Mesendoderm (in vitro differentiated cells): ENCODE results near the gene HNRNPA3. TPM values are rescaled to one million over a fixed set of nuclear protein-coding genes. Genes with fewer than 3 reads are reported as not detected.

ENCODE experiments used
- DNase-seq: peaks from one replicate; pipeline ENCODE4 v3.0.0; 2013
- H2AK5ac ChIP-seq: 2 replicates; pipeline ENCODE4 v1.6.1; 2013; ENCODE audit warnings: low read length, inconsistent platforms
- H2BK120ac ChIP-seq: 2 replicates; pipeline ENCODE4 v1.6.1; 2013; ENCODE audit warnings: low read depth, mild to moderate bottlenecking, low read length, moderate library complexity, mixed read lengths
- H2BK15ac ChIP-seq: replicated peaks from 2 replicates; pipeline ENCODE4 v1.6.1; 2013; ENCODE audit warnings: low read depth, mild to moderate bottlenecking, moderate library complexity
- H2BK5ac ChIP-seq: 2 replicates; pipeline ENCODE4 v1.6.1; 2013; ENCODE audit warnings: low read length, inconsistent platforms
- H3K18ac ChIP-seq: 2 replicates; pipeline ENCODE4 v1.6.1; 2013; ENCODE audit warnings: mild to moderate bottlenecking, low read length, mixed read lengths
- H3K23ac ChIP-seq: one replicate; pipeline ENCODE4 v1.6.1; 2013; ENCODE audit warnings: low read length
- H3K27ac ChIP-seq: 2 replicates; pipeline ENCODE4 v1.5.1; 2013; ENCODE audit warnings: low read depth, mild to moderate bottlenecking, inconsistent platforms, low read length, moderate library complexity
- H3K27me3 ChIP-seq: 2 replicates; pipeline ENCODE4 v1.6.1; 2013; ENCODE audit warnings: low read length, control low read depth, mild to moderate bottlenecking, inconsistent platforms; ENCODE audit not compliant: insufficient read depth, poor library complexity
- H3K36me3 ChIP-seq: 2 replicates; pipeline ENCODE4 v1.6.1; 2013; ENCODE audit warnings: low read length, inconsistent platforms; ENCODE audit not compliant: control insufficient read depth, insufficient read depth
- H3K4ac ChIP-seq: one replicate; pipeline ENCODE4 v1.6.1; 2013; ENCODE audit warnings: low read depth, mild to moderate bottlenecking, low read length, moderate library complexity
- H3K4me1 ChIP-seq: 2 replicates; pipeline ENCODE4 v1.6.1; 2013; ENCODE audit warnings: low read depth, low read length, inconsistent platforms; ENCODE audit not compliant: control insufficient read depth
- H3K4me2 ChIP-seq: 2 replicates; pipeline ENCODE4 v1.6.1; 2013; ENCODE audit warnings: low read length
- H3K4me3 ChIP-seq: 2 replicates; pipeline ENCODE4 v1.5.1; 2013; ENCODE audit warnings: mild to moderate bottlenecking, low read length
- H3K56ac ChIP-seq: one replicate; pipeline ENCODE4 v1.6.1; 2013; ENCODE audit warnings: low read length
- H3K79me1 ChIP-seq: 2 replicates; pipeline ENCODE4 v1.6.1; 2013; ENCODE audit warnings: low read length, inconsistent platforms
- H3K79me2 ChIP-seq: 2 replicates; pipeline ENCODE4 v1.6.1; 2013; ENCODE audit warnings: mild to moderate bottlenecking, low read length; ENCODE audit not compliant: control insufficient read depth, insufficient read depth
- H3K9ac ChIP-seq: 2 replicates; pipeline ENCODE4 v1.6.1; 2013; ENCODE audit warnings: low read length, inconsistent platforms
- H4K5ac ChIP-seq: one replicate; pipeline ENCODE4 v1.6.1; 2013; ENCODE audit warnings: low read length
- H4K8ac ChIP-seq: one replicate; pipeline ENCODE4 v1.6.1; 2013; ENCODE audit warnings: low read depth, mild to moderate bottlenecking, control low read depth, low read length, moderate library complexity
- WGBS: extraction: QIAGEN DNeasy Blood & Tissue Kit; methylation state at CpG from one replicate; pipeline ENCODE4 v1.1.7; 2013; ENCODE audit warnings: low lambda C conversion rate, missing lambda C conversion rate; ENCODE audit not compliant: insufficient coverage; ENCODE audit errors: extremely low coverage; 5-methylcytosine and 5-hydroxymethylcytosine counted together
- small RNA-seq: library from polyadenylated mRNA; stranded (forward); fragments of <200 nt; extraction: miRNeasy Mini kit (QIAGEN cat#:217004); gene quantifications from one replicate; pipeline ENCODE3, GENCODE V24; 2013; ENCODE audit not compliant: insufficient read depth

HNRNPA3 gene

DNA sequence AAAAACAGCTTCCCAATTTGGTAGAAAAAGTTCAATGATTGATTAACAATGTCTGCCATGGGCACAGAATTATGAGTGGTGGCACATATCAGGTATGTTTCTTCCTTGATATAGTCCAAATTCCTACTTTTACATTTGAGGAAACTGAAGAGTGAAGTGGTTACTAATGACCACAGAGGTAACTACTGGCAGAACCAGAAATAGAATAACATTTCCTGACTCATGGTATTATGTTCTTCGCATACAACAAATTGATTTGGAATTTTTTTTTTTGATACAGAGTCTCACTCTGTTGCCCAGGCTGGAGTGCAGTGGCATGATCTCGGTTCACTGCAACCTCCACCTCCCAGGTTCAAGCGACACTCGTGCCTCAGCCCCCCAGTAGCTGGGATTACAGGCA, 57.9 kb downstream of the HNRNPA3 start:
- no peak overlapping the region for H2AK5ac ChIP-seq
- H3K79me1 ChIP-seq = no peaks in the 10 kb centered on the region
- H3K4me3 ChIP-seq = no peak overlapping the region
- DNase-seq = no peak
- H3K27ac ChIP-seq = no peak overlapping the region
- no peak overlapping the region for H3K9ac ChIP-seq
- no peak overlapping the region for H3K56ac ChIP-seq
- no peaks in the 10 kb centered on the region for H3K4me1 ChIP-seq
- no peak overlapping the region for H2BK5ac ChIP-seq
- no peak overlapping the region for H3K4me2 ChIP-seq
- H4K8ac ChIP-seq = no peak overlapping the region
- H3K27me3 ChIP-seq = no peaks in the 10 kb centered on the region
- H3K4ac ChIP-seq = no peak overlapping the region
- no peak overlapping the region for H2BK15ac ChIP-seq
- H3K79me2 ChIP-seq = no peaks in the 10 kb centered on the region
- H4K5ac ChIP-seq = no peak overlapping the region
- WGBS = no CpG with 5 or more reads among the region's 4 CpGs
- no peaks in the 10 kb centered on the region for H3K36me3 ChIP-seq
- no peak overlapping the region for H2BK120ac ChIP-seq
- H3K18ac ChIP-seq = no peak overlapping the region
- no peak overlapping the region for H3K23ac ChIP-seq

DNA sequence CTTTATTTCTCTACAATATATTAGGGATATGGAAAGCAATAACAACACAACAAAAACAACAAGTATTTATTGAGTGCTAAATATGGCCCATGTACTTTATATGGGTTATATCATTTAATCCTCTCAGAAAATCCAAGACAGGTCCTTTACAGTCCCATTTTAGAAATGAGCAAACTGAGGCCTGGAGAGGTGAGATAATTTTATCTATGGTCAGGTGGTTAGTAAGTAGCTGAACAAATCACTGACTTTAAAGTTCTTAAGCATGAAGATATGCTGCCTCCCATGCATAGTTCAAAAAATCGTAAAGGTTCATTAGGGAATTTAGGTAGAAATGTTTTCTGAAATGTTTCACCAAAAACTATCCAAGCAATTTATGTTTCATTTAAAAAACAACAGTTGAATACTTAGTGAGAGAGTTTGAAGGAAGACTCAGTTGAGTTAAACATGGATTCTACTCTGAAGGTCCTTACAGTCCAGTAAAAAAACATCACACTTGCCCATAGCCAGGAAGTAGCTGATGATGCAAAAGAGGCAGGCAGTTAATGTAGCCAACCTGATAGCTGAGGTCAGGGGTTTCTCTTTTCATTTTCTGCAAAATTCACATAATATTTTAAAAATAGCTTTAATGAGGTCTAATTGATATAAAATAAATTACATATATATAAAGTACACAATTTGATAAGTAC, 59.5 kb downstream of the HNRNPA3 start:
- H2AK5ac ChIP-seq = no peak overlapping the region
- no peak overlapping the region for H3K18ac ChIP-seq
- H3K4me3 ChIP-seq = no peak overlapping the region
- H3K23ac ChIP-seq = no peak overlapping the region
- no peaks in the 10 kb centered on the region for H3K79me1 ChIP-seq
- no peak overlapping the region for H4K5ac ChIP-seq
- no peak overlapping the region for H2BK5ac ChIP-seq
- no peaks in the 10 kb centered on the region for H3K36me3 ChIP-seq
- H3K27ac ChIP-seq = no peak overlapping the region
- no peak for DNase-seq
- H3K9ac ChIP-seq = no peak overlapping the region
- no peak overlapping the region for H3K4ac ChIP-seq
- WGBS = no CpG with 5 or more reads among the region's 1 CpG
- H3K27me3 ChIP-seq = no peaks in the 10 kb centered on the region
- no peak overlapping the region for H2BK15ac ChIP-seq
- H2BK120ac ChIP-seq = no peak overlapping the region
- no peak overlapping the region for H3K4me2 ChIP-seq
- no peak overlapping the region for H4K8ac ChIP-seq
- H3K4me1 ChIP-seq = no peaks in the 10 kb centered on the region
- H3K79me2 ChIP-seq = no peaks in the 10 kb centered on the region
- H3K56ac ChIP-seq = no peak overlapping the region

DNA sequence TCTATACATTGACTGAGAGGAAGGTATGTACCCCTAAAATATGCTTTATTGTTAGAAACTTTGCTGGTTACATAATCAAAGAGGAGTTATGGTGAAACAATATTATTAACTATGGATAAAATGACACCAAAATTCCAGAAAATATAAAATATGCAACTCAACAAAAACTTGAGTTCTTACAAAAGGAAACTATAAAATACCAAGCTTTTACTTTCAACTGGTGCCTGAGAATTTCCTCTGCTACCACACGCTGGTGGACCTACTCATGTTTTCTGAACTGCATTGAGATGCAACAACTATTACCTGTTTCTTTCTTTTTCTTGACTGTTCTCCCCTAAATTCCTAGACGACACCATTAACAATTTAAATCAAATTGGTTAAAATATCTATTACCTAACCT, 60.2 kb downstream of the HNRNPA3 start:
- no peak overlapping the region for H2BK5ac ChIP-seq
- no peak overlapping the region for H4K5ac ChIP-seq
- H3K36me3 ChIP-seq = no peaks in the 10 kb centered on the region
- no peak overlapping the region for H3K18ac ChIP-seq
- no peak overlapping the region for H3K27ac ChIP-seq
- H3K79me1 ChIP-seq = no peaks in the 10 kb centered on the region
- no peak overlapping the region for H2AK5ac ChIP-seq
- WGBS = no CpG with 5 or more reads among the region's 2 CpGs
- DNase-seq = no peak
- H3K79me2 ChIP-seq = no peaks in the 10 kb centered on the region
- no peaks in the 10 kb centered on the region for H3K4me1 ChIP-seq
- no peak overlapping the region for H3K23ac ChIP-seq
- no peak overlapping the region for H2BK120ac ChIP-seq
- H3K4me2 ChIP-seq = no peak overlapping the region
- H3K4ac ChIP-seq = no peak overlapping the region
- H3K9ac ChIP-seq = no peak overlapping the region
- no peaks in the 10 kb centered on the region for H3K27me3 ChIP-seq
- no peak overlapping the region for H3K56ac ChIP-seq
- H2BK15ac ChIP-seq = no peak overlapping the region
- H3K4me3 ChIP-seq = no peak overlapping the region
- no peak overlapping the region for H4K8ac ChIP-seq

DNA sequence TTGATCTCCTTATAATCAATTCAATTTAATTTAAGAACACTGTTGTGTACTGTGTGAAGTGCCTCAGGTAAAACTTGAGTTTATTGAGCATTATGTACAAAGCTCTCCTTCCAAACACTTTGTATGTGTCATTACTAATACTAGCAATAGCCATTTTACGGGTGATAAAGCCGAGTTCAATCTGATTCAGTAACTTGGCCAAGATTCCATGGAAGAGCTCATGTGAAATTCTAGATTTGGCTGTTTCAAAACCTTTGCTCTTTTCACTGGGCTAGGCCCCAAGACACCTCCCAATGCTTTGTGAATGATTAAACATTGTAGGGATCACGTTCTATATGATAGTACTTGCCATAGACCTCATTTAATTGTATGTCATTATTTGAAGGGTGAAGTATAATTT, 60.8 kb downstream of the HNRNPA3 start:
- H3K27ac ChIP-seq = no peak overlapping the region

More for the DNA sequence above, 60.8 kb downstream of the HNRNPA3 start:
- Histone ChIP-seq H3K23ac (no peak overlapping the region), H2AK5ac (no peak overlapping the region), H3K56ac (no peak overlapping the region), H2BK15ac (no peak overlapping the region), H3K36me3 (no peaks in the 10 kb centered on the region), H3K4me2 (no peak overlapping the region), H3K4ac (no peak overlapping the region), H2BK120ac (no peak overlapping the region), H3K4me1 (no peaks in the 10 kb centered on the region), H3K27me3 (no peaks in the 10 kb centered on the region), H4K8ac (no peak overlapping the region), H3K18ac (no peak overlapping the region), H4K5ac (no peak overlapping the region), H3K79me2 (no peaks in the 10 kb centered on the region), H3K9ac (no peak overlapping the region), H3K79me1 (no peaks in the 10 kb centered on the region), H2BK5ac (no peak overlapping the region), H3K4me3 (no peak overlapping the region)
- no peak for DNase-seq
- no CpG with 5 or more reads among the region's 3 CpGs for WGBS

Small RNAs within 50 kb of the gene (small RNA-seq; reads per million reads assigned to genes)
- gene MIR3128 (1.4 reads per million), gene RF00019 (not detected)
